Panc1 (cell line): ENCODE data around the gene RNF220.

ENCODE experiments used
- CTCF ChIP-seq: fragments of 450-650 bp; IDR thresholded peaks from 2 replicates; pipeline ENCODE4 v1.5.1; 2017; ENCODE audit warnings: mild to moderate bottlenecking
- POLR2AphosphoS5 ChIP-seq: IDR thresholded peaks from 2 replicates; pipeline ENCODE4 v1.6.1; 2012; ENCODE audit warnings: mild to moderate bottlenecking, low read depth, low read length, moderate library complexity

DNA sequence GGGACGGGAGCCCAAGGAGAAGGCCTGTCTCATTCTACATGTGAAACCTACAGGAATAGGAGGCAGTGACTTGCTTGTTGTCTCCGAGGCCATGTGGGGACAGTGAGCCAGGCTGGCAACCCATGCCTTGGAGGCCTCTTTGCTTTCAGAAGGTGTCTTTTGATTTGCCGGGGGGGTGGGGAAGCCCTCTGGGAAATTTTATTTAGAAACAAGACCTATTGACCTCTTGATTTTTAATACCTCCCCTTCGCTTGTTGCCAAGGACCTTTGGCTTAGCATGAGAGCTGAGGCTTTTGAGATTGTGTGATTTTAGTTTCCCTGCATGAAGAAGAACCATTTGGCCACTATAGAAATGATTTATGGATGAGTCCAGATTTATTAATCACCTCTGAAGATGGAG is 273.6 kb downstream of the RNF220 start:
- no peak for TF ChIP-seq CTCF
- TF ChIP-seq POLR2AphosphoS5: no peak
